Measurements from ENCODE around the gene RAB38.

GRCh38 chr11:88179141-88179540, 3.9 kb upstream of the RAB38 start:
- TF ChIP-seq, protein P1, sequence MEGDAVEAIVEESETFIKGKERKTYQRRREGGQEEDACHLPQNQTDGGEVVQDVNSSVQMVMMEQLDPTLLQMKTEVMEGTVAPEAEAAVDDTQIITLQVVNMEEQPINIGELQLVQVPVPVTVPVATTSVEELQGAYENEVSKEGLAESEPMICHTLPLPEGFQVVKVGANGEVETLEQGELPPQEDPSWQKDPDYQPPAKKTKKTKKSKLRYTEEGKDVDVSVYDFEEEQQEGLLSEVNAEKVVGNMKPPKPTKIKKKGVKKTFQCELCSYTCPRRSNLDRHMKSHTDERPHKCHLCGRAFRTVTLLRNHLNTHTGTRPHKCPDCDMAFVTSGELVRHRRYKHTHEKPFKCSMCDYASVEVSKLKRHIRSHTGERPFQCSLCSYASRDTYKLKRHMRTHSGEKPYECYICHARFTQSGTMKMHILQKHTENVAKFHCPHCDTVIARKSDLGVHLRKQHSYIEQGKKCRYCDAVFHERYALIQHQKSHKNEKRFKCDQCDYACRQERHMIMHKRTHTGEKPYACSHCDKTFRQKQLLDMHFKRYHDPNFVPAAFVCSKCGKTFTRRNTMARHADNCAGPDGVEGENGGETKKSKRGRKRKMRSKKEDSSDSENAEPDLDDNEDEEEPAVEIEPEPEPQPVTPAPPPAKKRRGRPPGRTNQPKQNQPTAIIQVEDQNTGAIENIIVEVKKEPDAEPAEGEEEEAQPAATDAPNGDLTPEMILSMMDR (conservative IDR thresholded peaks at IDR 0.05; ENCODE audit: low read depth, low read length), result no peak
- TF ChIP-seq EZH2 (IDR thresholded peaks at IDR 0.05; ENCODE audit: low read length, unreplicated experiment), result no peak
- TF ChIP-seq EZH2phosphoT487 (IDR thresholded peaks at IDR 0.05; ENCODE audit: borderline replicate concordance, low read length), result no peak
